GM18511 (cell line): Measurements from ENCODE around the gene ASTN1.

Experiments
- ATAC-seq: cut with Tn5 transposase; IDR thresholded peaks from one replicate; pipeline ENCODE4 v1.9.1; 2021; ENCODE audit warnings: mild to moderate bottlenecking, moderate library complexity; ENCODE audit not compliant: unreplicated experiment

The ASTN1 gene

GRCh38 chr1:177044390-177044789, 120.1 kb downstream of the ASTN1 start:
- ATAC-seq, result no peak

DNA sequence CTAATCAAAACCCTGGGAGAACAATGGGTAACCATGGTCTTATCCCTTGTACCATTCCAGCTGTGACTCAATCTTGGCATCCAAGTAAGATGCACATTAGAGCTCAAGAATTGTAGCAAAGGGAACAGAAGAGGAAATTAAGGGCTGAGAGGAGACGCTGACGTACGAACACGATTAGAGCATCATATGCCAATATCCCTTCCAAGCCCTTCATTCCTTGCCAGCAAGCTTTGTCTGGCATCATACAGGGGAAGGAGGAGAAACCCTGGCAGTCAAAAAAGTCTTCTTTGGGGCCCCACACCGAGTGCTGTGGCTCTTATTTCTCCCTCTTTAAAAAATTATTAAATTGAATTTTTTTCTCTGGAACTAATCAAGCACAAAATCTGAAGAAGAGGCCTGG, 120.9 kb downstream of the ASTN1 start:
- ATAC-seq, result no peak

DNA sequence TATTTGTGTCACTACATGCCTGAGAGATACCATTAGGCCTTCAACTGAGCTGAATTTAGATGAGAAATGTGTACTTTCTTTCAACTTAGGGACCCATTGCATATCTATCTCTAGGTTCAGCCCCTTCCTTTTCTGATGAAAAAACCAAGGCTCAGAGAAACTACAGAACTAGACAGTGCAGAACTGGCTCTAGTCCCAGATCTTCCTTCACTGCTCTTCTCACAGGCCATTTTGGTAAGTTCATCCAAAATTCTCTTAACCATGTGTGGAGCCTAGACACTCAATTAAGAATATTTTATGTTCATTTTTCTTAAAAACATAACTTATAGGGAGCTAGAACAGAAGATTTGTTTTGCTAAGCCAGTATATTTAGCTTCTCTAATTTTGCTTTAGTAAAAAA, 128.9 kb downstream of the ASTN1 start:
- no peak for ATAC-seq

DNA sequence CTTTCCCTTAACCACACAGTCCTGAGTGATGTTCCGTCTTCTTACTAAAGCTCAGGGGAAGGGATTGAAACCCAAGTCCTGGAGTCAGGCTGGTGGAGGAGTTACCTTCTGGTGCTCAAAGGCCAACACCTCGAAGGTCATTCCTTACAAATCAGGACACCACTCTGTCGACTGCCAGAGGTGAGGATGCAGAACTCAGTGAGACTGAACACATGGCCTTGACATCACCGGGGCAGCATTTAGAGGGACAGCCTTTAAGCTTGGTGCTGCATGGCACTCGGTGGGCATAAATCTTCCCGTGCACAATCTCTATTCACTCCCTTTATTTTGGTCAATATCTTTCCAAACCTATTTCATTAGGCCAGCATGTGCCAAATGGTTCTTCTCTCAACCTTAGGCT, 130.9 kb downstream of the ASTN1 start:
- ATAC-seq, result no peak

GRCh38 chr1:177032434-177032833, 132.1 kb downstream of the ASTN1 start:
- ATAC-seq, result no peak

DNA sequence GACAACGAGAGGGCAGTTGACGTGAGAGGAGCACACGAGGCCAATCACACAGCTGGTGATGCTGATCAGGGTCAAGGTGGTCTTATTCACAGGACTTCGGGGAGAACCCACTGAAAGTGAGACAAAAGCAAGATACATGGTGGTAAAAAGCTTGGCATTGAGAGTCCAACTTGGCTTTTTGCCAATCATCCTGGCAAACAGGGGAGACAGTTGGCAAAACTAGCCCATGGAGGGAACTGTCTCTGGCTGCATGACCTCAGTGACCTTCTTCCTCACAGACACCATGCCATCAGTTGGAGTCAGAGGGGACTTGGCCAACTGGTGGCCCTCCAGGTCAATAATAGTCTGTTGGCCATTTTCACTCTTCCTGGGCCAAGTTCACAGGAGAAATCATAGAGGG, 139.9 kb downstream of the ASTN1 start:
- ATAC-seq, result no peak

DNA sequence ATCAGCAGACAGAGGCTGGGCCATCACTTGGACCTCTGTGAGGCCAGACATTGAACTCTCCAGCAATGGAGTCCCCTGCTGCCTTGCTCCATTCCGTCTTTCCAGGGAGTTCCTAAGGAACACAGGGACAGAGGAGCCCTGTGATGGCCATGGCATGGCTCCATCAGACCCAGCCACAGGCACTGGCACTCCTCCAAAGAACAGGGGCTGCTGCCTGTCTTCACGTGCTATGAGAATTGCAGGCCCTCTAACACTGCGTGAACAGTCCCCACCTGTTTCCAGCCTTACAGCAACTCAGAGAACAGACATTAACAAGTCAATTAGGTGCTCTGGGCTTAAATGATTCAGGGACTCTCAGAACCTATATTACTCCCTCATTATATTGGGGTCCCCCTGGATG, 140.8 kb downstream of the ASTN1 start:
- ATAC-seq, result no peak

GRCh38 chr1:177023249-177023648, 141.3 kb downstream of the ASTN1 start:
- no peak for ATAC-seq

- no peak for ATAC-seq
Measured at GRCh38 chr1:177021687-177022086, 142.8 kb downstream of the ASTN1 start.

- ATAC-seq, result no peak
Measured at GRCh38 chr1:177020851-177021589, 143.5 kb downstream of the ASTN1 start.

DNA sequence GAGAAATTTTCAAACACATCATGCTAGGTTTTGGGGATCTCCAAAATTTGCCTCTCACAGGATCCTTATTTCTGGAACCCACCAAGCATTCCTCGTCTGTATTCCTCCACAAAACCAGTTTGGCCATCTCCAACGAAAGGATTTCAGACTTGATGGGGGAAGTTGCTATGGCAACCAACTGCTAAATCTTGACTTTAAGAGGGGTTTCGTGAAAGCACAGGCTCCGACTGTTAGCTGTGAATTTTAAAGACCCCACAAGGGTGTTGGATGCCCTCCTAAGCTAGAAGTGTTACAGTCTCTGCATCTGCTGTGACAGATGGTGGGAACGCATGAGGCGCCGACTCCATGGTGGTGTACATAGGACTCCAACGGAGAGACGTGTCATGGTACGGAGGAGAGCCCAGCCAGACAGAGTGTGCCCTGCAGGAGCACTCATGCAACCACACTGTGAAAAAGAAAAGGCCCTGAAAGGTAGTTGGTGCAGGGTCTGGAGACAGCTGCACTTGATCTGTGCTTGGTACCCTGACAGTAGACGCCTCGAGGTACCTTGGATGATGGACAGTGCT, 147.1 kb downstream of the ASTN1 start:
- ATAC-seq, result no peak

DNA sequence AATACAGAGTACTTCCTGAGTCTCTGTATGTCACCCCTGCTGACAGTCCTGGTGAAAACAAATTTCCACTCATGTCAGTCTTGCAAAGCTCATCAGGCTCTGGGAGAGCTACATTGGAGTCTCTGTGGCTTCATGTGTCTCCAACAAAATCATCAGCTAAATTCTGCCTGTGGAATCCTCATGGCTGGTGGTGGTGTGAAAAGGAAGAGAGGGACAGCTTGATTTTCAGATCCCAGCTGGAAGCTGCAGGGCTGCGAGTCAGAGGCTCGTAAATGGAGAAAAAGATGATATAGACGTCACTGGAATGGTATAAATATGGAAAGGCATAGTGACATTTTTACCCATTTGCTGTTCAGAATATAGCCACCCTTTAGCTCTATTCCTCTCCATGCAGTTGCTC, 150.2 kb downstream of the ASTN1 start:
- ATAC-seq, result no peak

- no peak for ATAC-seq
Measured at GRCh38 chr1:177012342-177012925, 152.1 kb downstream of the ASTN1 start.

DNA sequence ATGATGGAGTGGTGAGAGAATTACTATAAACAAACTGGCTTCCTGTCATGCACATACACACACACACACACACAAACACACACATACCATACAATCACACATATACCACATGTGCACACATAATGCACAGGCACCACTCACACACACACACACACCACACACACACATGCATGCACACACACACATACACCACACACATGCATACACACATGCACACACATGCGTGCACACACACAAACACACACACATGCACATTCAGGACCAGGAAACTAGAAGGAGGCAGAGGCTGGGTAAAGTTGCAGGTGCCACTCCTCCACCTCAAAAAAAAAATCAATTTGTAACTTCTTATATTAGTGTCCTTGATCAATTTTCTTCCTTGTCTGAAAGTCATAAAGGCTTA, 153.0 kb downstream of the ASTN1 start:
- no peak for ATAC-seq

DNA sequence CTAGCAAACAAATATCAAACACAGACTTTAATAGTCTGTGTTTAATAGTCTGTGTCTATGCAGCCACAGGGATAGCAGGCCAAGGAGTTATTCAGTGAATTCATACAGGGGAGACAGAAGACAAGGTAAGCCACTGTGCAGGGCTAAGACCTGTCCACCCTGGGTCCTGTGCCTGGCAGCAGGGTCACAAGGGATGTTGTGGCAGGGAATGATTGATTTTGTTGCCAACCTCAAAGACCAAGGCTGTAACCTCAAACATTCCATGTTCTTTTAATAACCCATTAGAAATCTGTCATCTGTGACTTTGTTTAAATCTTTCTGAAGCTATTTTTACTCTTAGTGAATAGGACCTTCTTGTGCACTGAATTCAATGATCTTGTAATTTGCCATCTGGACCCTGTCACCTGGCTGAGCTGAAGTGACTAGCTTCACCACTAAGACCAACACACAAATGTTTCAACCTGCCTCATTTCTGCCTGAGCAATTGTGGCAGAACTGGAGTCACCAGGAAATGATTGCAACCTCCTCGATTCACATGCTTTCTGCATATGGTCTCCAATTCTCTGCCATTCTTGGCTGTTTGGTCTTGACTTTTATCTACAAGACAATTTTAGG, 154.2 kb downstream of the ASTN1 start:
- no peak for ATAC-seq

DNA sequence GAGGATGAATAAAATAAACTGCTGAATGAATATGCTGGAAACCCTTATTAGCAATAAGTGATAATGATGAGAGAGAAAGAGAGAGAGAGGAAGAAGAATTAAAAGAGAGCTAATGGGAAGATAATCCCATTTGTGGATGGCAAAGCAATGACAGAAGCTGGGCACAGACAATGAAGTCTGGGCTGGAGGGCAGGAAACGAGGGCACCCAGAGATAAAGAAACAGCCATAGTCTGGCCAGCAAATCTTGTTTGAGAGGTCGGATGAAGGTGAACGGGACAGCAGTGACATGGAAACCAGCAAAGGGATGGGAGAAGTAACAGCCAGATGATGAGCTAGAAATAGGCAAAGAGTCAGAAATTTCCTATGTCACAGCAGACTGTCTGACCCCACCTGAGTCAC, 155.9 kb downstream of the ASTN1 start:
- ATAC-seq, result no peak

DNA sequence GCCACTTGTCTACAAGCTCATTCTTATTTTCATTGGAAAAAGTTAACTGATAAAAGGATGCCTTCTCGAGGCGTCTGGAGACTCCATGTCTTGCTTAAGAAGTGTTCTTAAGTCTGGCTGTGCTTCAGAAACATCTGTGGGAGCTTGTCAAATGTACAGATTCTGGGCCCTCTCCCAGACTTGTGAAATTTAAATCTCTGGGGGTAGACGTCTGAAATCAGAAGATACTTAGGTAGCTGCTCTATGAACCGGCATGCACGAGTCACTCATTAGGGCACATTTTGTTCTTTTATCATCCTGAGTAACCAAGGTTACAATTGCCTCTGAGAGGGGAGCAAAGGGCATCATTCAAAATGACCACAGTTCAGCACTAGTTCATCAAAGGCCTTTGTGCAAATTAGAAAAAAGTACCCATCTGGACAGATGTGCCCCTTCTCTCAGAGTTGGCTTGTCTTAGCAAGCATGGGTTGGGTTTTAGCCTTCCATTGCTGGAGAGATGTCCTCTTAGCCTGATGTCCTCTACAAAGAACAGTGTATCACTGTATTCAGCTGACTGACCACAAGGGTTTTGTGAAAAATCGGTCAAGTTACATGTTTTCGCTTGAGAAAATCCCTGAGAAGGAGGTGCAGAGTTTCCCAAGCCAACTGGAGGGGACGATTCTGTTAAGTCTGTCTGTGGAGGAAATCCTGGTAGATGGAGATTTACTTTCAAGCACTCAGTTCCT, 156.9 kb downstream of the ASTN1 start:
- ATAC-seq, result no peak

DNA sequence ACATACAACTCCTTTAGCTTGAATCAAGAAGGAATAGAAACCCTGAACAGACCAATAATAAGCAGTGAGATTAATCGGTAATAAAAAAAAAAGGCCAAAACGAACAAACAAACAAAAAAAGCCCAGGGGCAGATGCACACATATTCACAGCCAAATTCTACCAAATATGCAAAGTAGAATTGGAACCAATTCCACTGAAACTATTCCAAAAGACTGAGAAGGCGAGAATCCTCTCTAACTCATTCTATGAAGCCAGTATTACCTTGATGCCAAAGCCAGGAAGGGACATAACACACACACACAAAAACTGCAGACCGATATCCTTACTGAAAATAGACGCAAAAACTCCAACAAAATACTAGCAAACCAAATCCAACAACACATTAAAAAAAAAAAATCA, 161.6 kb downstream of the ASTN1 start:
- no peak for ATAC-seq

GRCh38 chr1:177001556-177001955, 163.0 kb downstream of the ASTN1 start:
- ATAC-seq, result no peak

- no peak for ATAC-seq
Measured at GRCh38 chr1:176998183-176998795, 166.2 kb downstream of the ASTN1 start.

- ATAC-seq, result no peak
Measured at GRCh38 chr1:176996456-176997090, 167.9 kb downstream of the ASTN1 start.
